Sigmoid colon (tissue), 3 donors: ENCODE data around the gene LPIN3.

Source experiments
- CTCF ChIP-seq, 4 experiments: fragments of 450-650 bp in 3 of 4; fragments of 200-600 bp in 1 of 4; IDR thresholded peaks; one replicate each; pipeline ENCODE4 v1.5.1; 2016 to 2019; ENCODE audit warnings: antibody characterized with exemption in 4 of 4, mild to moderate bottlenecking in 3 of 4, moderate library complexity in 2 of 4
- POLR2A ChIP-seq, 2 donors: fragments of 450-650 bp; IDR thresholded peaks; one replicate each; pipeline ENCODE4 v1.6.1; 2016; ENCODE audit warnings: antibody characterized with exemption in 2 of 2, mild to moderate bottlenecking in 2 of 2, moderate library complexity in 2 of 2

GRCh38 chr20:41316051-41316450, 24.6 kb upstream of the LPIN3 start:
- no peak for TF ChIP-seq CTCF (IDR thresholded peaks at IDR 0.05)
- no peak for TF ChIP-seq POLR2A (IDR thresholded peaks at IDR 0.05)
